ENCODE results near the gene TRIOBP. TPM values are rescaled to one million over a fixed set of nuclear protein-coding genes. Genes with fewer than 3 reads are reported as not detected.

Gene TRIOBP
- polyA plus RNA-seq, 1 experiment, result 73.9 TPM

GRCh38 chr22:37811867-37812266 is 115.0 kb downstream of the TRIOBP start:
- no peak for DNase-seq (ENCODE audit: low read depth)
- Histone ChIP-seq H3K36me3 (ENCODE audit: control insufficient read depth, insufficient read depth, low read length) (peaks cover 5% of the 10 kb centered on the region), H3K27me3 (ENCODE audit: control insufficient read depth, insufficient read depth, low read length) (no peaks in the 10 kb centered on the region), H3K4me3 (ENCODE audit: low read depth, low read length) (no peak overlapping the region)
- no peak for TF ChIP-seq CTCF (IDR thresholded peaks at IDR 0.05; ENCODE audit: insufficient read depth, low read depth, low read length)
- CTCF ChIA-PET, result interaction anchor here (7.9 kb wide), 1 partner anchor 156 kb away, joined by 82 read pairs; no protein-coding TSS in a partner anchor
- POLR2A ChIA-PET, result no interaction called here

- no peak for DNase-seq (ENCODE audit: low read depth)
- ChIA-PET CTCF (interaction anchor here (1.8 to 7.9 kb wide), 2 partner anchors 50 to 155 kb away, joined by 9 to 82 read pairs; no protein-coding TSS in a partner anchor), POLR2A (no interaction called here)
Observed at GRCh38 chr22:37812869-37813678, 116.2 kb downstream of the TRIOBP start.

GRCh38 chr22:37815593-37815992 is 118.7 kb downstream of the TRIOBP start:
- POLR2A ChIA-PET, result no interaction called here
- CTCF ChIA-PET, result interaction anchor here (0.6 to 7.9 kb wide), 7 partner anchors 7 to 153 kb away, joined by 3 to 82 read pairs (median 4); partner anchors contain the start of gene GCAT
- no peak for DNase-seq (ENCODE audit: low read depth)
- no peak overlapping the region for H3K4me3 ChIP-seq (ENCODE audit: low read depth, low read length)
- H3K36me3 ChIP-seq (ENCODE audit: control insufficient read depth, insufficient read depth, low read length), result peaks cover 5% of the 10 kb centered on the region
- H3K27me3 ChIP-seq (ENCODE audit: control insufficient read depth, insufficient read depth, low read length), result no peaks in the 10 kb centered on the region
- no peak for TF ChIP-seq CTCF (IDR thresholded peaks at IDR 0.05; ENCODE audit: insufficient read depth, low read depth, low read length)

More at GRCh38 chr22:37812869-37813678, 116.2 kb downstream of the TRIOBP start:
- H3K36me3 ChIP-seq (ENCODE audit: control insufficient read depth, insufficient read depth, low read length), result peaks cover 5% of the 10 kb centered on the region
- no peak overlapping the region for H3K4me3 ChIP-seq (ENCODE audit: low read depth, low read length)
- no peaks in the 10 kb centered on the region for H3K27me3 ChIP-seq (ENCODE audit: control insufficient read depth, insufficient read depth, low read length)
- no peak for TF ChIP-seq CTCF (IDR thresholded peaks at IDR 0.05; ENCODE audit: insufficient read depth, low read depth, low read length)

- ChIA-PET POLR2A (no interaction called here), CTCF (interaction anchor here (0.6 to 7.9 kb wide), 21 partner anchors 8 to 155 kb away, joined by 3 to 82 read pairs (median 4); partner anchors contain the start of genes GCAT and POLR2F)
- H3K36me3 ChIP-seq (ENCODE audit: control insufficient read depth, insufficient read depth, low read length), result peaks cover 5% of the 10 kb centered on the region
- no peaks in the 10 kb centered on the region for H3K27me3 ChIP-seq (ENCODE audit: control insufficient read depth, insufficient read depth, low read length)
- no peak overlapping the region for H3K4me3 ChIP-seq (ENCODE audit: low read depth, low read length)
- DNase-seq (ENCODE audit: low read depth), result no peak
- TF ChIP-seq CTCF (IDR thresholded peaks at IDR 0.05; ENCODE audit: insufficient read depth, low read depth, low read length), result no peak
Observed at GRCh38 chr22:37816543-37817180, 119.8 kb downstream of the TRIOBP start.

All from BJ (cell line).